CD1c-positive myeloid dendritic cell (primary cell): Measurements from ENCODE around the gene ADGRD2.

Experiments used
- DNase-seq: peaks from one replicate; pipeline ENCODE4 v3.0.0-alpha.2; 2016; ENCODE audit errors: extremely low spot score

The ADGRD2 gene

DNA sequence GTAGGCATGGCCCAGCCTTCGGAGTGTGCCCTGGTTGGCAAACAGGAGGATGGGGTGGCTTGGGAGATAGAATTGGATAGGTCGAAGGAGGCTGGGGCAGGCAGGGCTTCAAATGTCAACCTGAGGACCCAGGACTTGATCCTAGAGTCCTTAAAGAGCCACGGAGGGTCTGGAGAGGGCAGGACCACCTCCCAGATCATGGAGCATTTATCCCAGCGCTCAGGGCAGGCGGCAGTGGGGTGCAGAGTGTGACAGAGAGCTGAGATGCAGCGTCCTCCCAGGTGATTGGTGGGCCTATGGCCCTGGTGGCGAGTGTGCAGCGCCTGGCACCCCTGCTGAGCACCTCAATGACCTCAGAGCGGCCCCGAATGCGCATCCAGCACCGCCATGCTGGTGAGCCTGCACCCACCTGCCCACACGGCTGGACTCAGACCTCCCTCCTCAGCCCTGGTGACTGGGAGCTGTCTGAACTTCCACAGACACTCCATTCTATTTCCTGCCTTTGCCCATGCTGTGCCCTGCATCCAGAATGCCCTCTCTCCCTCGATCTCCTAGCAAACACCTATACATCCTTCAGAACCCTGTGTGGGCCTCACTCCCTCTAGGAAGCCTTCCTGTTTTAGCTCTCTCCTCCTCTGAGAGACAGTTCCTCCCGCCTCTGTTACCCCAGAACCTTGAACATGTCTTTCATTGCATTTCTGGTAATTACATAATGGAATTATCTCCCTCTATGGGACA is 6.3 kb downstream of the ADGRD2 start:
- no peak for DNase-seq

DNA sequence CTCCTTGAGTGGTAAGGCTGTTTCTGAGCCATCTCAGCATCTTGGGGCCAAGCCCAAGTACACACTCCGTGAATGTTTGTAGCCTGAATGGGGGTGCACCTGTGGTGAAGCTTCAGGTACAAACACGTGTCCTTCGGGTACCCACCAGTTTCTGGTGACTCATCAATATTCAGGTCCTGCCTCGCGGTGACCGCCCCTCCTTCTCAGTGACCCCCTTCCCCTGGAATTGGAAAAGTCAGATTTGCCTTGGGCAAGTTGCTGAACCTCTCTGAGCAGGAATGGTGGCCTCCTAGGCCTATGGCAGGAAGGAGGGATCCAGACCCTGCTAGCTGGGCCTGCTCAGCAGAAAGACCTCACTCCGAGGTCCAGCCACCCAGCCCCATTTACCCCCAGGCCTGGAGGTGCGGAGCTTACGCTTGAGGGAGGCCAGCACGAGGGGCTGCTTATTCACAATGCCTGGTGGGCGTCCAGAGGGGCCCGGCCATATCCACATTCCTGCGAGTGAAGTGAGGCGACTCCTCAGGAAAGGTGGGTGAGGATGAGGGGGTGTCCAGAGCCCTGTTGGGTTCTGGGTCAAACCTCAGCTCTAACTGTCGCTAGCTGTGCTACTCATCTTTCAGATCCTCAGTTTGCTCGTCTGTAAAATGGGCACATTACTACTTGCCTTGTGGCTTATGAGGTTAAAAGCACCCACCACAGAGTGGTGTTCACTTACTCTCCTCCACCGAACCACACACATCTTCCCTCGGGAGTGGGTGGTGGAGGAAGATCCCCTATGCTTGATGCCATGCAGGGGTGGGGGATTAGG is 7.0 kb downstream of the ADGRD2 start:
- no peak for DNase-seq

GRCh38 chr9:124457887-124458431 is 7.7 kb downstream of the ADGRD2 start:
- no peak for DNase-seq

DNA sequence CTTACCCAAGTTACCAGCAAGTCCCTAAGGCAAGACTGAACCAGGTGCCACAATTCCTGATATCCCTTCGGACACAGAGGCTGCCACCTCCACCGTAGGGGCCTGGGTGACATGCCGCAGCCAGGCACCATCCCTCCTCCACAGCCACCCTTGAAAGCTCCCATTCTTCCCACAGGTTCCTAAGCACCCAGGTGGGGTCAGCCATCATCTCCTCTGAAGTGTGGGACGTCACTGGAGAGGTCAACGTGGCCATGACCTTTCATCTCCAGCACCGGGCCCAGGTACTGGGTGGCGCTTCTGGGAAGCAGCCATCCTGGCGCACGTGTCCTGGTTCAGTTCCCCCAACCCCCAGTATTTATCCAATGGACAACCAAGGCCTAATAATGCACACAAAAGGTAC is 8.2 kb downstream of the ADGRD2 start:
- DNase-seq: no peak

GRCh38 chr9:124462739-124463138 is 12.5 kb downstream of the ADGRD2 start:
- DNase-seq: no peak

- no peak for DNase-seq
Measured at GRCh38 chr9:124465736-124466135, 15.5 kb downstream of the ADGRD2 start.

DNA sequence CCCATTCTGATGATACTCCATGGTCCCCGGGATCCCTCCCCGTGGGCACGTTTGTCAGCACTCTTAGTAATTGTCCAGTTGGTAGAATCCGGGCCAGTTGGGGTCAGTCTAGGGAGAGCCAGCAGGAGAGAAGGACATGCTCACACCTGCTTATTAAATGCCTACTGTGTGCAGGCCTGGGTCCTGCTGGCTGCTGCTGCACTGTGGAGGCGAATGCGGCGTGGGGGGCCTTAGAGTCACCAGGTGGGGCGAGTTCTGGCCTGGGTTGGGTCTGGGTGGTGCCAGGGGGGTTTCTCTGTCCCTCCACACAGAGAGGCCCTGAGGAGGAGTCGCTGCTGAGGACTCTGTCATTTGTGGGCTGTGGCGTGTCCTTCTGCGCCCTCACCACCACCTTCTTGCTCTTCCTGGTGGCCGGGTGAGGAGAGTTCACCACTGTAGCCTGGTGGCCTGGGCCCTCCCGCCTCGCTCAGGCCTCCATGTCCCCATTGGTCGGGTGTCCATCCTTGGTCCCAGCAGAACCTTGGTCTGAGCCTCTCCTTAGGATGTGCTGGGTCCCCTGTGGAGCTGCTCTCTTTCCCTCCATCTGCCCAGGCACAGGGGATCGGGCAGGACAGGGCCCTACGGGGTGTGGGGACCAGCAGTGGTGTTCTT is 17.3 kb downstream of the ADGRD2 start:
- DNase-seq: no peak

GRCh38 chr9:124468061-124468740 is 17.9 kb downstream of the ADGRD2 start:
- DNase-seq: no peak

DNA sequence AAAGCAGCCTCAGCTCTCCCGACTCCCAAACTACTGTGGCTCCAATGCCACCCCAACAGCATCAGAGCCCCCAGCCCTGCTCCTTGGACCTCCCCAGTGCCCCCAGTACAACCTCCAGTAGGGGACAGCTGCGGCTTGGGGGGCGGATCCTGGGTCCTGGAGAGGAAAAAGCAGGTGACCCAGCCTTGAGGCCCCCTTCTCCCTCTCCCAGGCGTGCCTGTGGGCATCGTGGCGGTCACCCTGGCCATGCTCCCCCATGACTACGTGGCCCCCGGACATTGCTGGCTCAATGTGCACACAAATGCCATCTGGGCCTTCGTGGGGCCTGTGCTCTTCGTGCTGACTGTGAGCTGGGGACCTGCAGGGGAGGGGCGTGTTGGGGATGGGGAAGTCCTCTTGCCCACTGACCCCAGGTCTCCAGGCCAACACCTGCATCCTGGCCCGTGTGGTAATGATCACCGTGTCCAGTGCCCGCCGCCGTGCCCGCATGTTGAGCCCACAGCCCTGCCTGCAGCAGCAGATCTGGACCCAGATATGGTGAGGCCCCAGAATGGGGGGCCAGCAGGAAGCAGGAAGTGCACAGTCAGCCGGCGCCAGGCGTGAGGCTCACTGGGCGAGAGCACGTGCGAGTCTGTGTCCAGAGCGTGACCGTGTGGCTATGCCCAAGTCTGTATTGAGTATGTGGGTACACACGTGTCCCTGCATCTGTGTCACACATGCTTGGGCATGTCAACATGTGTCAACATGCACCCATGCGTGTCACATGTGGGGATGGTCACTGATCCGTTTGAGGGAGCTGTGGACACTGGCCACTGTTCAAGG is 19.0 kb downstream of the ADGRD2 start:
- no peak for DNase-seq

GRCh38 chr9:124470306-124470705 is 20.1 kb downstream of the ADGRD2 start:
- no peak for DNase-seq

- no peak for DNase-seq
Measured at GRCh38 chr9:124470726-124471125, 20.5 kb downstream of the ADGRD2 start.

DNA sequence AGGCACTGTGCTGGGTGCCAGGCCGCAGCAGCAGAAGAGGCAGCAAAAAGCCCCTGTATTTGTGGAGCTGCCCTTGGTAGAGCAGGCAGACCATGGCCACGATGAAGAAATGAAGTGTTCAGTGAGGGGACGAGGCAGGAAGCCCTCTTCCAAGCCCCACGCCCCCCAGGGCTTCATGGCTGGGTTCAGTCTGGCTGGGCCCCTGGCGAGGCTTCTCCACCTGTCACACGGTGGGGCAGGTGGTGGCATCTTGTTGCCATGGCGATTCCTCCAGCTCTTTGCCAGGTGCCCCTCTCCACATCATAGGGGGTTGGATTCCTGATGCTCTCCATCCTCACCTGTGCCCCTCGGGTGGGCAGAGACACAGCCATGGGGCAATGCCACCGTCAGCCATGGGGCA is 21.5 kb downstream of the ADGRD2 start:
- DNase-seq: no peak

DNA sequence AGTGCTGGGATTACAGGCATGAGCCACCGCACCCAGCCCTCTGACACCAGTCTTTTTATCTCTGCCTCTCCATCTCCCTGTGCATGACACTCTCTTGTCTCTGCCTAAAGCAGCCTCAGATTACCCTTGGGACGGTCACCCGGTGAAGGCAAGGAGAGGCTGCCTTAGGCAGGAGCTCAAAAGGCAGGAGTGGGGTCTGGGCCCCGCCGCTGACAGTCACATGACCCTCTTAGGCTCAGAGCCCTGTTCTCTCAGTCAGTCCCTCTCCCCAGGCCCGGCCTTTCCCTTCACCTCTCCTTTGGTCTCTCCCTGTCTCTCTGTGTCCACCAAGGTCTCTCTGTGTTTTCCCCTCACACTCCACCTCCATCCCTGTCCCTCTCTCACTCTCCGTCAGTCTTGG is 22.5 kb downstream of the ADGRD2 start:
- DNase-seq: no peak

- DNase-seq: no peak
Measured at GRCh38 chr9:124473310-124473709, 23.1 kb downstream of the ADGRD2 start.

GRCh38 chr9:124474151-124474550 is 23.9 kb downstream of the ADGRD2 start:
- no peak for DNase-seq

- DNase-seq: no peak
Measured at GRCh38 chr9:124475158-124475867, 25.1 kb downstream of the ADGRD2 start.

- no peak for DNase-seq
Measured at GRCh38 chr9:124475868-124476690, 25.8 kb downstream of the ADGRD2 start.

GRCh38 chr9:124477211-124477647 is 27.0 kb downstream of the ADGRD2 start:
- DNase-seq: peak; percentile 14

DNA sequence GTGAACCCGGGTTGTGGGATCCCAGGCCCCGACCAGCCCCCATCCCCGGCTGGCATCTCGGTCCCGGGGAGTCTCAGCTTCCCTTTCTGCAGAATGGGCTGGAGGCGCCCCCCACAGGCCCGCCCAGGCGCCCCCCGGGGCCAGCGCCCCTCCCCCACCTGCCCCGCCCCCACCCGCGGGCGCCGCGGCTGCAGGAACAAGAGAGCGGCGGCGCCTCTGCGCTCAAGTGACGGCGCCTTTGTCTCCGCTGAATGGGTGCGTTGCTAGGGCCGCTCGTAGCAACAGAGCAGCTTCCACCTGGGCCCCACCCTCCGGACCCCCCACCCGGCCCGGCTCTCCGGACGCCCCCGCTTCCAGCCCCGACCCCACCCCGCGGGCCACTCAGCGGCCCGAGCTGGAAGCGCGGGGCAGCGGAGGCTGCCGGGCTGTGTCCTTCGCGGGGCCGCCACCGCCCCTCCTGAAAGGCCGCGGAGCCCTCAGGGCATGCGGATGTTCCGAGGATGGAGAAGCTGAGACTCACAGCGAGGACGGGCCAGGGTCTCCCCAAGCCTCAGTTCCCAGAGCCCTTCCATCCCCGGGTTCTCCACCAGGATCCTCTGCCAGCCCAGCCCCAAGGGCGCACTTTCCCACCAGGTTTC is 27.5 kb downstream of the ADGRD2 start:
- no peak for DNase-seq
